Activated naive CD4-positive, alpha-beta T cell (primary cell): Measurements from ENCODE around the gene SLC14A1.

Source experiments
- DNase-seq, 4 experiments: peaks; one replicate each; lab custom pipeline; 2025; lab: John Stamatoyannopoulos, UW

Gene SLC14A1

DNA sequence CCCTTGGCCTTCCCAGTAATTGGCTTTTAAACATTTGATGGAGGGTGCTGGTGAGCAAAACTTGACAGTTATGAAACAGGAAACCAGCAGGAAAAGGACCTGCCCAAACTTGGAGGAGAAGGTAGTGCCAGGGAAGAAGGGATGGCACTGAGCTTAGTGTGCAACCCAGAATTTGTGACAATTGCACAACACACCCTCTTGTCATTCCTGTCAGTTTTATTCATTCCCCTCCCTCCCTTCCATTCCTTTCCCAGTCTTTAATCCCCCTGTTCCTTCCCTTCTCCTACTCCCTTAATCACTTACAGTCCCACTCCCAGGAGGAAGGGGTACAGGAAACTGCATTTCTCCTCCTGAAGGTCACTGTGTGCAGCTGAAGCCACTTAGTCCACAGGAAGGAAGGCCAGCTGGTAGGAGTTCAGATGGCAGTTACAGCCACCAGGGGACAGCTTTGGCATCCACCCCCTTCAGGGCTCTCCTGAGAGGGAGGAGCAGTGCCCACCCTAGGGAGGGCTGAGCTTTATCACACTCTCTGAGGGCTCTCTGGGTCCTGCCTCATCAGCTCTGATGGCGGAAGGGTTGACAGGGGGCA, 77.5 kb downstream of the SLC14A1 start:
- no peak for DNase-seq
